HCT116 (cell line): ENCODE results near the gene LRRC47. TPM values are rescaled to one million over a fixed set of nuclear protein-coding genes. Genes with fewer than 3 reads are reported as not detected.

Experiments
- ATAC-seq: fragments of 200-7000 bp; cut with Tn5 transposase; 2 replicates; pipeline ENCODE4 v1.9.1; 2020; ENCODE audit warnings: mild to moderate bottlenecking, moderate library complexity
- BruUV-seq: library from RNA; stranded (reverse); fragments of 400-500 nt; replicated peaks from 2 replicates; lab custom pipeline; 2021; lab: Mats Ljungman, UMichigan
- CTCF ChIA-PET: fragments of 300-600 bp; sonication (Branson Sonifier 250); formaldehyde crosslinking; loops from one replicate; lab custom pipeline; 2021; ENCODE audit warnings: antibody characterized with exemption; lab: Charles Lee
- POLR2A ChIA-PET: fragments of 300-600, 350-600 bp; sonication (Branson Sonifier 250); formaldehyde crosslinking; loops from one replicate; lab custom pipeline; 2021; ENCODE audit warnings: antibody characterized with exemption; lab: Charles Lee
- RAD21 ChIA-PET, 2 experiments: fragments of 300-600 bp; sonication (Branson Sonifier 250); formaldehyde crosslinking; loops; one replicate each; lab custom pipeline; 2023; ENCODE audit warnings: low total read pairs in 2 of 2; ENCODE audit not compliant: uncharacterized antibody in 2 of 2, unreplicated experiment in 2 of 2, low non-redundant PET in 1 of 2; lab: Charles Lee
- DNase-seq: peaks from one replicate; pipeline ENCODE4 v3.0.0-alpha.2; 2010; ENCODE audit warnings: low read depth, low spot score
- H2AFZ ChIP-seq: fragments of 200-600 bp; shearing (Covaris generic), sonication (generic); 2 replicates; pipeline ENCODE4 v1.6.1; 2017; ENCODE audit warnings: low read depth, mixed run types, mixed read lengths, antibody characterized with exemption, low read length; ENCODE audit not compliant: poor library complexity, severe bottlenecking
- H3K27ac ChIP-seq: 2 replicates; pipeline ENCODE4 v1.5.1; 2012; ENCODE audit warnings: low read depth, low read length
- H3K27me3 ChIP-seq: fragments of 200-600 bp; sonication (generic); 2 replicates; pipeline ENCODE4 v1.6.1; 2016; ENCODE audit warnings: mixed run types, low read length, mixed read lengths; ENCODE audit not compliant: insufficient read depth
- H3K36me3 ChIP-seq, 2 experiments: fragments of 200-500 bp in 1 of 2; fragments of 200-600 bp in 1 of 2; sonication (Bioruptor generic) in 1 of 2; sonication (generic) in 1 of 2; 2 replicates each; pipeline versions ENCODE4 v1.5.1 to v1.6.1; 2014 to 2016; ENCODE audit warnings: low read length in 2 of 2, inconsistent platforms in 1 of 2, mixed read lengths in 1 of 2, mixed run types in 1 of 2; ENCODE audit not compliant: insufficient read depth in 2 of 2, control insufficient read depth in 1 of 2
- H3K4me1 ChIP-seq, 2 experiments: fragments of 200-600 bp in 1 of 2; sonication (generic) in 1 of 2; 2 replicates each; pipeline versions ENCODE4 v1.5.1 to v1.6.1; 2012 to 2017; ENCODE audit warnings: low read length in 2 of 2, inconsistent platforms in 1 of 2, mild to moderate bottlenecking in 1 of 2, mixed read lengths in 1 of 2, mixed run types in 1 of 2, moderate library complexity in 1 of 2; ENCODE audit not compliant: insufficient read depth in 2 of 2, control insufficient read depth in 1 of 2
- H3K4me2 ChIP-seq: fragments of 200-600 bp; sonication (generic); 2 replicates; pipeline ENCODE4 v1.6.1; 2017; ENCODE audit warnings: mixed run types, low read length, mixed read lengths
- H3K4me3 ChIP-seq, 2 experiments: fragments of 200-600 bp in 1 of 2; sonication (generic) in 1 of 2; replicated peaks in 1 of 2; 2 replicates each; pipeline ENCODE4 v1.5.1; 2011 to 2016; ENCODE audit warnings: low read length in 2 of 2, control low read depth in 1 of 2, low read depth in 1 of 2, mild to moderate bottlenecking in 1 of 2, mixed read lengths in 1 of 2, mixed run types in 1 of 2
- H3K79me2 ChIP-seq: fragments of 200-600 bp; sonication (generic); 2 replicates; pipeline ENCODE4 v1.6.1; 2017; ENCODE audit warnings: mild to moderate bottlenecking, mixed run types, low read length, moderate library complexity, mixed read lengths; ENCODE audit not compliant: insufficient read depth
- H3K9ac ChIP-seq: fragments of 200-600 bp; sonication (generic); 2 replicates; pipeline ENCODE4 v1.6.1; 2016; ENCODE audit warnings: low read length, mixed read lengths
- H3K9me2 ChIP-seq: fragments of 200-600 bp; sonication (generic), shearing (Covaris generic); 2 replicates; pipeline ENCODE4 v1.6.1; 2017; ENCODE audit warnings: mixed run types, mild to moderate bottlenecking, moderate library complexity; ENCODE audit not compliant: insufficient read depth
- H3K9me3 ChIP-seq, 2 experiments: fragments of 200-500 bp in 1 of 2; fragments of 200-600 bp in 1 of 2; sonication (Bioruptor generic) in 1 of 2; sonication (generic) in 1 of 2; 2 replicates each; pipeline ENCODE4 v1.6.1; 2014 to 2017; ENCODE audit warnings: low read length in 2 of 2, mixed read lengths in 2 of 2, inconsistent platforms in 1 of 2, low read depth in 1 of 2, mild to moderate bottlenecking in 1 of 2, mixed run types in 1 of 2, moderate library complexity in 1 of 2; ENCODE audit not compliant: control insufficient read depth in 1 of 2, insufficient read depth in 1 of 2
- H4K20me1 ChIP-seq: fragments of 200-600 bp; sonication (generic), shearing (Covaris generic); 2 replicates; pipeline ENCODE4 v1.6.1; 2017; ENCODE audit warnings: mixed run types, mild to moderate bottlenecking, moderate library complexity; ENCODE audit not compliant: insufficient read depth
- ATF3 ChIP-seq: IDR thresholded peaks from 2 replicates; pipeline ENCODE4 v1.6.1; 2012
- CBX3 ChIP-seq: IDR thresholded peaks from 2 replicates; pipeline ENCODE4 v1.6.1; 2012; ENCODE audit warnings: low read depth
- CEBPB ChIP-seq: IDR thresholded peaks from 2 replicates; pipeline ENCODE4 v1.6.1; 2012; ENCODE audit warnings: low read depth
- ELF1 ChIP-seq: IDR thresholded peaks from 2 replicates; pipeline ENCODE4 v1.6.1; 2012; ENCODE audit warnings: low read depth, borderline replicate concordance
- EZH2 ChIP-seq: fragments of 200-600 bp; sonication (generic); IDR thresholded peaks from 2 replicates; pipeline ENCODE4 v1.6.1; 2017; ENCODE audit warnings: antibody characterized with exemption, mixed run types
- FOSL1 ChIP-seq: IDR thresholded peaks from 2 replicates; pipeline ENCODE4 v1.6.1; 2012; ENCODE audit warnings: low read depth
- JUND ChIP-seq: IDR thresholded peaks from 2 replicates; pipeline ENCODE4 v1.6.1; 2012
- MAX ChIP-seq: IDR thresholded peaks from 2 replicates; pipeline ENCODE4 v1.6.1; 2012
- POLR2A ChIP-seq: IDR thresholded peaks from 2 replicates; pipeline ENCODE4 v1.7.0; 2011; ENCODE audit warnings: borderline replicate concordance; ENCODE audit not compliant: insufficient read depth, insufficient read length; ENCODE audit errors: extremely low read depth
- POLR2AphosphoS5 ChIP-seq: IDR thresholded peaks from 2 replicates; pipeline ENCODE4 v1.6.1; 2011; ENCODE audit warnings: mild to moderate bottlenecking, low read depth, low read length, moderate library complexity
- RAD21 ChIP-seq: IDR thresholded peaks from 2 replicates; pipeline ENCODE4 v1.6.1; 2012; ENCODE audit warnings: low read depth, mild to moderate bottlenecking
- SP1 ChIP-seq: IDR thresholded peaks from 2 replicates; pipeline ENCODE4 v1.6.1; 2012; ENCODE audit warnings: low read depth
- SRF ChIP-seq: IDR thresholded peaks from 2 replicates; pipeline ENCODE4 v1.6.1; 2012; ENCODE audit warnings: low read depth
- TCF7L2 ChIP-seq: IDR thresholded peaks from 2 replicates; pipeline ENCODE4 v1.7.0; 2011; ENCODE audit warnings: borderline replicate concordance, inconsistent platforms; ENCODE audit not compliant: insufficient read depth, insufficient read length; ENCODE audit errors: extremely low read depth
- ZBTB33 ChIP-seq: IDR thresholded peaks from 2 replicates; pipeline ENCODE4 v1.6.1; 2011; ENCODE audit warnings: mild to moderate bottlenecking, low read length, moderate library complexity; ENCODE audit not compliant: insufficient replicate concordance; ENCODE audit errors: extremely low read depth
- ZFX ChIP-seq: fragments of 450-650 bp; IDR thresholded peaks from 2 replicates; pipeline ENCODE4 v1.6.1; 2017
- ZNF274 ChIP-seq: fragments of 200-500 bp; sonication (Bioruptor generic); IDR thresholded peaks from 2 replicates; pipeline ENCODE4 v1.6.1; 2014; ENCODE audit warnings: mild to moderate bottlenecking, low read depth, low read length, inconsistent platforms
- intact Hi-C: fragments of 100-400 bp; cut with micrococcal nuclease; formaldehyde crosslinking; loops from 2 replicates; pipeline ENCODE4 v1.10.0; 2022
- total RNA-seq: library from RNA; stranded (reverse); gene quantifications from one replicate; pipeline ENCODE4 v1.2.1, GENCODE V29; 2021; ENCODE audit not compliant: unreplicated experiment

The LRRC47 gene
- total RNA-seq, 1 experiment from 2014 or later = 48.0 TPM

GRCh38 chr1:3836421-3836820, 40.1 kb upstream of the LRRC47 start:
- H3K9me2 ChIP-seq = no peaks in the 10 kb centered on the region
- DNase-seq (no peak), ATAC-seq (no peak)
- no peaks in the 10 kb centered on the region for H3K27me3 ChIP-seq
- no peak overlapping the region for H3K9ac ChIP-seq
- ChIA-PET CTCF (no interaction called here), RAD21 (no interaction called here), POLR2A (no interaction called here)
- no peak overlapping the region for H3K4me3 ChIP-seq
- no peak overlapping the region for H3K4me2 ChIP-seq
- H4K20me1 ChIP-seq = no peaks in the 10 kb centered on the region
- H3K4me1 ChIP-seq = no peaks in the 10 kb centered on the region
- peaks cover 5 to 11% of the 10 kb centered on the region in 2 experiments; a peak in 3 of 4 replicates for H3K36me3 ChIP-seq
- no peak overlapping the region for H2AFZ ChIP-seq
- no peaks in the 10 kb centered on the region for H3K79me2 ChIP-seq
- TF ChIP-seq EZH2 = no peak
- TF ChIP-seq SRF = no peak
- TF ChIP-seq POLR2AphosphoS5 = no peak
- no peak for TF ChIP-seq CBX3
- no peak for TF ChIP-seq JUND
- no peak for TF ChIP-seq RAD21
- no peak for TF ChIP-seq ATF3
- TF ChIP-seq TCF7L2 = no peak
- no peak overlapping the region for H3K27ac ChIP-seq
- intact Hi-C loops = no loop called here
- no peaks in the 10 kb centered on the region for H3K9me3 ChIP-seq
- BruUV-seq = no TSS peak

- Histone ChIP-seq H3K79me2 (no peaks in the 10 kb centered on the region), H3K9me2 (no peaks in the 10 kb centered on the region), H3K36me3 (peaks cover 9 to 11% of the 10 kb centered on the region in 2 experiments; a peak in 3 of 4 replicates), H3K27me3 (no peaks in the 10 kb centered on the region), H2AFZ (no peak overlapping the region), H3K4me3 (no peak overlapping the region), H3K4me2 (no peak overlapping the region), H3K27ac (no peak overlapping the region), H3K4me1 (no peaks in the 10 kb centered on the region), H3K9ac (no peak overlapping the region), H3K9me3 (no peaks in the 10 kb centered on the region), H4K20me1 (no peaks in the 10 kb centered on the region)
- ChIA-PET CTCF (no interaction called here), RAD21 (no interaction called here), POLR2A (no interaction called here)
- TF ChIP-seq ZNF274 (no peak), POLR2A (no peak), FOSL1 (no peak), MAX (no peak), ZFX (no peak), CEBPB (no peak), ELF1 (no peak), EZH2 (no peak), POLR2AphosphoS5 (no peak), ZBTB33 (no peak), SP1 (no peak), ATF3 (no peak)
- ATAC-seq = no peak
- DNase-seq = no peak
- intact Hi-C loops = no loop called here
- BruUV-seq = no TSS peak
These were observed 38.4 kb upstream of the LRRC47 start for GRCh38 chr1:3834701-3835100.
